SU-DHL-6 (cell line): ENCODE results near the gene RPL28.

Source experiments
- CTCF ChIP-seq: fragments of 200-600 bp; sonication (generic); IDR thresholded peaks from one replicate; pipeline ENCODE4 v1.5.1; 2017; ENCODE audit warnings: antibody characterized with exemption, mild to moderate bottlenecking, low read length, moderate library complexity; ENCODE audit not compliant: insufficient read depth, poor library complexity, severe bottlenecking
- EZH2phosphoT487 ChIP-seq: fragments of 200-600 bp; sonication (generic), shearing (Covaris generic); conservative IDR thresholded peaks from 2 replicates; pipeline ENCODE4 v1.6.1; 2018; ENCODE audit warnings: mild to moderate bottlenecking, antibody characterized with exemption, low read length, moderate library complexity, mixed read lengths

DNA sequence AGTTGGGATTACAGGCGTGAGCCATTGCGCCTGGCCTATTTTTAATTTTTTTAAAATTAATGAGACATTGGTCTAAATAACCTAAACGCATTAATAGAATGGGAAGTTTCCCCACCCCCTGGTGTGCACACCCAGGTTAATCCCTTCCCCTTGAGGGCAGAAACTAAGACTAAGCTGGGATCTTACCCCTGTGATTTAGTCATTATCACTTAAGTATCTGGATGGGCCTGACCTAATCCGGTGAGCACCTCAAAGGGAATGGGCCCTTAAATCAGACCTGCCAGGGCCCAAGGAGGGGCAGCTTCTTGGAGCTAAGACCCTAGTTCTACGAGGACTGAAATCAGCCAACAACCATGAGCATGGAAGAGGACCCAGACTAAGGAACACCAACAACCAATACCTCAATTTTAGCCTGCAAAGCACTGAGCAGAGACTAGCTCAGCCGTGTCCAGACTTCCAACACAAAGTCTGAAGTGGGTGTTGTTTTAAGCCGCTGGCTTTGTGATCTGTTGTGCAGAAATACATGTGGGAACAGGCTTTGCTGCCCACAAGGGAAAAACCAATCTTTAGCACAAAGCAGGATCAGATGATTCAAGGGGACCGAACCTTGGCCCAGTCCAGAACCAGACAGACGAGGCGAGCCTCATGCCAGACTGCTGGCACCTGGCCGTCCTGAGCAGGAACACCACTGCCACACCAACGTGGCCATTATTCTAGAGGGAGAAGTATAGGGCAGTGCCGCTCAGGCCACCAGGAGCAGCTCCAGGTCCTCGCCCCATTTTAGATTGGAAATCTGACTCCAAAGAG is 14.8 kb downstream of the RPL28 start:
- no peak for TF ChIP-seq CTCF
- no peak for TF ChIP-seq EZH2phosphoT487
